ENCODE measurements around the gene SRRD.

SRRD gene

GRCh38 chr22:26483043-26483438 lies 636 bp upstream of the SRRD start:
- H3K4me3 ChIP-seq (ENCODE audit: low read length): peak overlapping the region; percentile 79
- TF ChIP-seq ZNF274 (IDR thresholded peaks at IDR 0.05; ENCODE audit: low read depth, low read length): no peak

GRCh38 chr22:26484360-26484706 lies 656 bp downstream of the SRRD start:
- TF ChIP-seq ZNF274 (IDR thresholded peaks at IDR 0.05; ENCODE audit: low read depth, low read length): no peak
- peak overlapping the region; percentile 79 for H3K4me3 ChIP-seq (ENCODE audit: low read length)

- TF ChIP-seq ZNF274 (IDR thresholded peaks at IDR 0.05; ENCODE audit: low read depth, low read length): no peak
Observed at GRCh38 chr22:26485013-26485412, 1.3 kb downstream of the SRRD start.

DNA sequence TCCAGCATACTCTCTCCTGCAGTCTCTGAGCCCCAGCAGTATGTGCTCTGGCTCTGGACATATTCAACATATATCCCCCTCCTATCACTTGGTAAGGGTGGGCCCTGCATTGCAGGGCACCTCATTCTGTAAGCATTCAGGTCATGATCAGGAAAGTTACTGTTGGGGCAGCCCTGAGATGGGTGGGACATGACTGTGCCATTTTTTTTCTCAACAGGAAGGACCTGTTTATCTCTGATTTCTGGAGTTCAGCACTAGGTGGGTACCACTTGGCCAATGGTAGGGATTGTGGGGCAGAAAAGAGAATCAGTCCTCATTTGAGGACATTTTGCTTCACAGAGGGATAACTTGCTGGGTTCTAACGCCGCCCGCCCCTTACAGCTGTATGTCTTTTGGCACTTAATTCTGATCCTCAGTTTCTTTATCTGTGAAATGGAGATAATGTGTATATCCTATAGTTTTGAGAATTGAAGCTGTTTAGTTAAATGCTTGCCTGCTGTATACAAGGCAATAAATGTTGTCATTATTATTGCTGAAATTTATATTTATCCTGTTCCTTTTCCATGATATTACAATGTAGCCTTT lies 2.2 kb downstream of the SRRD start:
- H3K4me3 ChIP-seq (ENCODE audit: low read length): no peak overlapping the region
- TF ChIP-seq ZNF274 (IDR thresholded peaks at IDR 0.05; ENCODE audit: low read depth, low read length): no peak

More at GRCh38 chr22:26485013-26485412, 1.3 kb downstream of the SRRD start:
- no peak overlapping the region; the same call in 1 of the 2 replicates for H3K4me3 ChIP-seq (ENCODE audit: low read length)

- no peak for TF ChIP-seq ZNF274 (IDR thresholded peaks at IDR 0.05; ENCODE audit: low read depth, low read length)
- no peak overlapping the region for H3K4me3 ChIP-seq (ENCODE audit: low read length)
Observed at GRCh38 chr22:26486394-26486793, 2.7 kb downstream of the SRRD start.

DNA sequence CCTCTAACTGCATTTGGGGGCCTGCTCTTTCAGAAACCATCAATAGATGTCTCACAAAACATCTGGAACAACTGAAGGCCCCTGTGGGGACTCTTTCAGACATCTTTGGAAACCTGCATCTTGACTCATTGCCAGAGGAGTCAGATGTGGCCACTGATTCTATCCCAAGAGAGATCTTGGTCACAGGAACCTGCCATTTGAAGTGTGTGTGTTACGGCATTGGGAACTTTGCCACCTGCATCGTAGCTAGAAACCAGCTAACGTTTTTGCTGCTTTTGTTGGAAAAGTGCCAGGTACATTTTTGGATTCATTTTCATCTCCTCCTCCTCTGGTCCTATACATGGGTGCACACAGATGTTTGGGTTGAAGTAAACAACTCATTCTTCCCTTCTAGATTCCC lies 4.3 kb downstream of the SRRD start:
- H3K4me3 ChIP-seq (ENCODE audit: low read length): no peak overlapping the region
- TF ChIP-seq ZNF274 (IDR thresholded peaks at IDR 0.05; ENCODE audit: low read depth, low read length): no peak

- TF ChIP-seq ZNF274 (IDR thresholded peaks at IDR 0.05; ENCODE audit: low read depth, low read length): no peak
- no peak overlapping the region for H3K4me3 ChIP-seq (ENCODE audit: low read length)
Observed at GRCh38 chr22:26489447-26490036, 5.9 kb downstream of the SRRD start.

GRCh38 chr22:26492220-26492619 lies 8.5 kb downstream of the SRRD start:
- TF ChIP-seq ZNF274 (IDR thresholded peaks at IDR 0.05; ENCODE audit: low read depth, low read length): no peak
- no peak overlapping the region for H3K4me3 ChIP-seq (ENCODE audit: low read length)

DNA sequence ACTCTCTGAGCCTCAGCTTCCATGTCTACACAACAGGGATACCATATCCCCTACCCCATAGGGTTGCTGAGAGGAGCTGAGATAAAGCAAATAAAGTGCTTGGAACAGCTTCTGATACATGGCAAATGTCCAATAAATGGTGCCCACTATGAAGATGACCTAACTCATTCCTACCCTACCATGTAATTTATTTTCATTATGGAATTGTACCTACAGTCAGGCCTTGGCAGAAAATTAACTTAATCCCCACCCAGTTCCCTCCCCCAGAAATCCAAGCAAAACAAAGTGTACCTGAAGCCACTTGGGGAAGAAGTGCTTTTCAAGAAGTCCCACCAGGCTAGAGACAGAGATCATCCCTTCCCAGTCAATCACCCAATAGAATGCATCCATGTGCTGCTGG lies 10.8 kb downstream of the SRRD start:
- TF ChIP-seq ZNF274 (IDR thresholded peaks at IDR 0.05; ENCODE audit: low read depth, low read length): no peak
- no peak overlapping the region for H3K4me3 ChIP-seq (ENCODE audit: low read length)

GRCh38 chr22:26496456-26496855 lies 12.8 kb downstream of the SRRD start:
- no peak for TF ChIP-seq ZNF274 (IDR thresholded peaks at IDR 0.05; ENCODE audit: low read depth, low read length)

DNA sequence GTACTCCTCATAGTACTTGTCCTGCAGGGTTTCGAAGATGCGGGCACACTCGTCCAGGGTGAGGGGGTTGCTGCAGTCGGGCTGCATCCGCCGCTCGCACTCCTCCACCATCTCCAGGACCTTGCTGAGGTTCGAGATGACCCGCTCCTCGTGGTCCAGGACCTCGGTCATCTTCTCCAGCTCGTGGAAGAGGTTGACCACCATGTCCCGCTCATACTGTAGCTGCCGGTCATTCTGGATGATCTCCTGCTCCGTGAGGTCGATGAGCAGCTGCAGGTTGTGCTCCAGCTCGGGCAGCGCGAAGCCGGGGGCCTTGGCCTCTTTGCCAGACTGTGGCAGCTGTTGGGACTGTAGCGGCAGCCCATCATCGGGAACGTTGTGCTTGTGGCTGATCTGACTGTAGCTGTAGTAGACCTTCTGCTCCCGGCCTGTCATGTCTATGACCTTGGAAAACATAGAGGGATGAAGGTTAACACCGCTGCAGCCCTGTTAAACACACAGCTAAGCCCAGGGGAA lies 15.6 kb downstream of the SRRD start:
- no peak for TF ChIP-seq ZNF274 (IDR thresholded peaks at IDR 0.05; ENCODE audit: low read depth, low read length)
- no peak overlapping the region for H3K4me3 ChIP-seq (ENCODE audit: low read length)

More at GRCh38 chr22:26496456-26496855, 12.8 kb downstream of the SRRD start:
- no peak overlapping the region for H3K4me3 ChIP-seq (ENCODE audit: low read length)

DNA sequence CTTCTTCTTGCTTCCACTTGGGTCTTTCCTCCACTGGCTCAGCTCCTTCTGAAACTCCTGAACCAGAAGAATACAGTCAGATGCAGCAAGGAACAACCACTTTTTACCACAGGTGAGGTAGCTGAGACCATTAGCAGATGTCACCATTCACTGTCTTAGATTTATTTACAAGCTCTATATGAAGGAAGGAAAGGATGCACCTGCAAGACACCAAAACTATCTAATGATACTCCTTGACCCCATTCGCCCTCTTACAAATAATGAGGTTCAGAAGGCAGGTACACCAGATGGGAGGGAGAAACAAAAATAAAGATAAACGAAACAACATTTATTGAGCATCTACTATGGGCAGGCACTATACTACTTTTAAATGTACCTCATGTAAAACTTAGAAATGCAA lies 18.3 kb downstream of the SRRD start:
- no peak overlapping the region for H3K4me3 ChIP-seq (ENCODE audit: low read length)

GRCh38 chr22:26502688-26503561 lies 19.2 kb downstream of the SRRD start:
- no peak overlapping the region for H3K4me3 ChIP-seq (ENCODE audit: low read length)
- TF ChIP-seq ZNF274 (IDR thresholded peaks at IDR 0.05; ENCODE audit: low read depth, low read length): no peak

More for the DNA sequence above, 18.3 kb downstream of the SRRD start:
- TF ChIP-seq ZNF274 (IDR thresholded peaks at IDR 0.05; ENCODE audit: low read depth, low read length): no peak

DNA sequence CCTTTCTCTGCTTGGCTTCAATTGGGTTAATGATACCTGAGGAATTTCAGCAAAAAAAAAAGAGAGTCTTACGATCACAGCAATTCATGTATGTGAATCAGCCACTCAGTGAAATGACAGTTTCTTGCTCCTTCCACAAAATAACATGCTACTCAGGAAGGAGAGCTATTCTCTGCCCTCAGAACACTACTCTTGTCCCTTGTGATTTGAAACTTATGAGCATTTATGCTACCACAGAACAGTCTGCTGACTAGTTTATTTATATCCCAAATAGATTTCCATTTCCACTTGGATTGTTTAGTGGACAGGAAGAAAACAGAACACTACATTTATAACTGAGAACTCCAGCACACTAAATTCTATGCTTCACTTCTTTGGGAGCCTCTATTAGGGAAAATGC lies 20.1 kb downstream of the SRRD start:
- TF ChIP-seq ZNF274 (IDR thresholded peaks at IDR 0.05; ENCODE audit: low read depth, low read length): no peak
- H3K4me3 ChIP-seq (ENCODE audit: low read length): no peak overlapping the region

GRCh38 chr22:26508148-26508547 lies 24.5 kb downstream of the SRRD start:
- TF ChIP-seq ZNF274 (IDR thresholded peaks at IDR 0.05; ENCODE audit: low read depth, low read length): no peak
- H3K4me3 ChIP-seq (ENCODE audit: low read length): no peak overlapping the region
